ENCODE results near the gene HAL. TPM values are rescaled to one million over a fixed set of nuclear protein-coding genes. Genes with fewer than 3 reads are reported as not detected.

HAL gene
- total and polyA plus RNA-seq, 2 of the 13 experiments (the other 11 are each of a cell fraction or from before 2014, with no cell fraction given), result 0.89 to 37.8 TPM

GRCh38 chr12:95974358-95974757 is 21.8 kb downstream of the HAL start (continued):
- TF ChIP-seq ATF3 (CRISPR knock-in tag; IDR thresholded peaks at IDR 0.05) (no peak), NCOR1 (IDR thresholded peaks at IDR 0.05; ENCODE audit: borderline replicate concordance, low read length) (peak; percentile 94), AHDC1 (CRISPR knock-in tag; IDR thresholded peaks at IDR 0.05; ENCODE audit: borderline replicate concordance) (peak; percentile 93; the same call in 1 of the 2 replicates), ZNF878 (CRISPR knock-in tag; IDR thresholded peaks at IDR 0.05) (peak; percentile 79; the same call in 1 of the 2 replicates), FOXO1 (CRISPR knock-in tag; IDR thresholded peaks at IDR 0.05) (peak; percentile 94), ZNF33A (CRISPR knock-in tag; IDR thresholded peaks at IDR 0.05; ENCODE audit: borderline replicate concordance) (no peak), FOXK2 (IDR thresholded peaks at IDR 0.05) (peak; percentile 64; the same call in 1 of the 2 replicates), TFAP4 (IDR thresholded peaks at IDR 0.05; ENCODE audit: borderline replicate concordance, low read depth) (peak; percentile 88), REL (CRISPR knock-in tag; conservative IDR thresholded peaks at IDR 0.05) (no peak), ZBTB8A (CRISPR knock-in tag; IDR thresholded peaks at IDR 0.05; ENCODE audit: borderline replicate concordance, low read depth) (no peak), ATM (IDR thresholded peaks at IDR 0.05; ENCODE audit: borderline replicate concordance) (no peak), ZNF24 (IDR thresholded peaks at IDR 0.05) (no peak), KDM5A (IDR thresholded peaks at IDR 0.05; ENCODE audit: borderline replicate concordance, low read length) (no peak), JUND (CRISPR knock-in tag; IDR thresholded peaks at IDR 0.05) (peak; percentile 58; the same call in 1 of the 2 replicates), ASH2L (IDR thresholded peaks at IDR 0.05; ENCODE audit: insufficient read length, low read depth, low read length) (peak; percentile 52), ZNF615 (CRISPR knock-in tag; IDR thresholded peaks at IDR 0.05; ENCODE audit: borderline replicate concordance) (0 out of 2 replicates have a peak, but pooled peaks have one; percentile 34), DMTF1 (CRISPR knock-in tag; IDR thresholded peaks at IDR 0.05) (no peak), ZNF670 (CRISPR knock-in tag; IDR thresholded peaks at IDR 0.05; ENCODE audit: borderline replicate concordance) (no peak)
